Measurements from ENCODE around the gene HOXD1.

The HOXD1 gene

GRCh38 chr2:176206682-176207081 lies 18.2 kb downstream of the HOXD1 start:
- H3K4me3 ChIP-seq (ENCODE audit: insufficient read depth in 1 of 2, low read depth in 1 of 2, low read length in 2 of 2): no peak overlapping the region

GRCh38 chr2:176211110-176211509 lies 22.6 kb downstream of the HOXD1 start:
- Histone ChIP-seq H3K14ac (ENCODE audit: low read length in 2 of 2) (no peak overlapping the region), H3K4me2 (ENCODE audit: low read length, poor library complexity, severe bottlenecking) (no peak overlapping the region)

More at GRCh38 chr2:176206682-176207081, 18.2 kb downstream of the HOXD1 start:
- WGBS: 48% methylated on average over 2 of the region's 2 CpGs
- Histone ChIP-seq H2AK5ac (ENCODE audit: low read length, severe bottlenecking) (no peak overlapping the region), H2BK5ac (ENCODE audit: low read depth, low read length, poor library complexity, severe bottlenecking) (no peak overlapping the region), H3K79me1 (replicated peaks; ENCODE audit: low read length, poor library complexity, severe bottlenecking) (no peaks in the 10 kb centered on the region), H2BK12ac (ENCODE audit: low read length in 2 of 2) (no peak overlapping the region), H3K23ac (ENCODE audit: low read length in 2 of 2) (no peak overlapping the region), H2AFZ (ENCODE audit: low read depth, low read length) (no peak overlapping the region), H4K91ac (ENCODE audit: low read length) (no peak overlapping the region), H3K18ac (ENCODE audit: low read depth in 1 of 2, low read length in 2 of 2) (no peak overlapping the region), H3K27me3 (ENCODE audit: control insufficient read depth in 1 of 2, insufficient read depth in 1 of 2, low read length in 2 of 2) (peaks cover 3 to 5% of the 10 kb centered on the region in 2 experiments), H2BK120ac (ENCODE audit: low read depth, low read length) (no peak overlapping the region), H3K9ac (ENCODE audit: low read length) (no peak overlapping the region), H3K4me1 (ENCODE audit: control insufficient read depth, insufficient read depth, low read depth, low read length) (no peaks in the 10 kb centered on the region), H4K8ac (ENCODE audit: low read length) (no peak overlapping the region), H3K36me3 (ENCODE audit: control insufficient read depth in 1 of 2, insufficient read depth in 2 of 2, low read depth in 1 of 2, low read length in 2 of 2) (no peaks in the 10 kb centered on the region), H2BK15ac (ENCODE audit: low read depth, poor library complexity, severe bottlenecking) (no peak overlapping the region), H3K9me3 (ENCODE audit: control insufficient read depth, low read length) (peaks cover 6% of the 10 kb centered on the region), H3K4ac (ENCODE audit: low read depth in 1 of 2, low read length in 2 of 2) (no peak overlapping the region), H3K14ac (ENCODE audit: low read length in 2 of 2) (no peak overlapping the region), H3K27ac (ENCODE audit: low read length, poor library complexity, severe bottlenecking) (no peak overlapping the region), H3K4me2 (ENCODE audit: low read length, poor library complexity, severe bottlenecking) (no peak overlapping the region)
- no peak for DNase-seq

GRCh38 chr2:176212276-176212675 lies 23.8 kb downstream of the HOXD1 start:
- H3K27me3 ChIP-seq (ENCODE audit: control insufficient read depth in 1 of 2, insufficient read depth in 1 of 2, low read length in 2 of 2): no peaks in the 10 kb centered on the region
- H3K14ac ChIP-seq (ENCODE audit: low read length in 2 of 2): no peak overlapping the region
- no peak overlapping the region for H4K8ac ChIP-seq (ENCODE audit: low read length)
- H2AFZ ChIP-seq (ENCODE audit: low read depth, low read length): no peak overlapping the region
- H2AK5ac ChIP-seq (ENCODE audit: low read length, severe bottlenecking): no peak overlapping the region
- H3K9me3 ChIP-seq (ENCODE audit: control insufficient read depth, low read length): no peaks in the 10 kb centered on the region
- H2BK120ac ChIP-seq (ENCODE audit: low read depth, low read length): no peak overlapping the region
- no peak overlapping the region for H2BK5ac ChIP-seq (ENCODE audit: low read depth, low read length, poor library complexity, severe bottlenecking)
- H3K18ac ChIP-seq (ENCODE audit: low read depth in 1 of 2, low read length in 2 of 2): no peak overlapping the region
- no peak overlapping the region for H2BK12ac ChIP-seq (ENCODE audit: low read length in 2 of 2)
- no peak overlapping the region for H3K27ac ChIP-seq (ENCODE audit: low read length, poor library complexity, severe bottlenecking)
- no peaks in the 10 kb centered on the region for H3K79me1 ChIP-seq (replicated peaks; ENCODE audit: low read length, poor library complexity, severe bottlenecking)
- no peak overlapping the region for H3K4me3 ChIP-seq (ENCODE audit: insufficient read depth in 1 of 2, low read depth in 1 of 2, low read length in 2 of 2)
- no peak overlapping the region for H3K4ac ChIP-seq (ENCODE audit: low read depth in 1 of 2, low read length in 2 of 2)
- H3K4me2 ChIP-seq (ENCODE audit: low read length, poor library complexity, severe bottlenecking): no peak overlapping the region
- H3K9ac ChIP-seq (ENCODE audit: low read length): no peak overlapping the region
- H2BK15ac ChIP-seq (ENCODE audit: low read depth, poor library complexity, severe bottlenecking): no peak overlapping the region
- H4K91ac ChIP-seq (ENCODE audit: low read length): no peak overlapping the region
- DNase-seq: no peak
- no peaks in the 10 kb centered on the region for H3K36me3 ChIP-seq (ENCODE audit: control insufficient read depth in 1 of 2, insufficient read depth in 2 of 2, low read depth in 1 of 2, low read length in 2 of 2)
- H3K23ac ChIP-seq (ENCODE audit: low read length in 2 of 2): no peak overlapping the region
- no peaks in the 10 kb centered on the region for H3K4me1 ChIP-seq (ENCODE audit: control insufficient read depth, insufficient read depth, low read depth, low read length)

More at GRCh38 chr2:176211110-176211509, 22.6 kb downstream of the HOXD1 start:
- H3K23ac ChIP-seq (ENCODE audit: low read length in 2 of 2): no peak overlapping the region
- no peaks in the 10 kb centered on the region for H3K4me1 ChIP-seq (ENCODE audit: control insufficient read depth, insufficient read depth, low read depth, low read length)
- no peak overlapping the region for H2BK15ac ChIP-seq (ENCODE audit: low read depth, poor library complexity, severe bottlenecking)
- H3K36me3 ChIP-seq (ENCODE audit: control insufficient read depth in 1 of 2, insufficient read depth in 2 of 2, low read depth in 1 of 2, low read length in 2 of 2): no peaks in the 10 kb centered on the region
- no peak overlapping the region for H2AK5ac ChIP-seq (ENCODE audit: low read length, severe bottlenecking)
- H3K79me1 ChIP-seq (replicated peaks; ENCODE audit: low read length, poor library complexity, severe bottlenecking): no peaks in the 10 kb centered on the region
- H2BK5ac ChIP-seq (ENCODE audit: low read depth, low read length, poor library complexity, severe bottlenecking): no peak overlapping the region
- no peak overlapping the region for H4K8ac ChIP-seq (ENCODE audit: low read length)
- no peak overlapping the region for H2BK120ac ChIP-seq (ENCODE audit: low read depth, low read length)
- H4K91ac ChIP-seq (ENCODE audit: low read length): no peak overlapping the region
- H2BK12ac ChIP-seq (ENCODE audit: low read length in 2 of 2): no peak overlapping the region
- no peak overlapping the region for H3K4ac ChIP-seq (ENCODE audit: low read depth in 1 of 2, low read length in 2 of 2)
- H3K18ac ChIP-seq (ENCODE audit: low read depth in 1 of 2, low read length in 2 of 2): no peak overlapping the region
- WGBS: no CpG with 5 or more reads among the region's 1 CpG
- H3K9me3 ChIP-seq (ENCODE audit: control insufficient read depth, low read length): no peaks in the 10 kb centered on the region
- no peak overlapping the region for H2AFZ ChIP-seq (ENCODE audit: low read depth, low read length)
- no peak overlapping the region for H3K27ac ChIP-seq (ENCODE audit: low read length, poor library complexity, severe bottlenecking)
- DNase-seq: no peak
- no peaks in the 10 kb centered on the region for H3K27me3 ChIP-seq (ENCODE audit: control insufficient read depth in 1 of 2, insufficient read depth in 1 of 2, low read length in 2 of 2)
- no peak overlapping the region for H3K9ac ChIP-seq (ENCODE audit: low read length)
- no peak overlapping the region for H3K4me3 ChIP-seq (ENCODE audit: insufficient read depth in 1 of 2, low read depth in 1 of 2, low read length in 2 of 2)

GRCh38 chr2:176213406-176213805 lies 24.9 kb downstream of the HOXD1 start:
- DNase-seq: no peak
- H2AFZ ChIP-seq (ENCODE audit: low read depth, low read length): no peak overlapping the region
- no peak overlapping the region for H3K9ac ChIP-seq (ENCODE audit: low read length)
- H3K18ac ChIP-seq (ENCODE audit: low read depth in 1 of 2, low read length in 2 of 2): no peak overlapping the region
- H3K79me1 ChIP-seq (replicated peaks; ENCODE audit: low read length, poor library complexity, severe bottlenecking): no peaks in the 10 kb centered on the region
- no peak overlapping the region for H3K4me3 ChIP-seq (ENCODE audit: insufficient read depth in 1 of 2, low read depth in 1 of 2, low read length in 2 of 2)
- no peaks in the 10 kb centered on the region for H3K9me3 ChIP-seq (ENCODE audit: control insufficient read depth, low read length)
- no peak overlapping the region for H3K27ac ChIP-seq (ENCODE audit: low read length, poor library complexity, severe bottlenecking)
- no peak overlapping the region for H2AK5ac ChIP-seq (ENCODE audit: low read length, severe bottlenecking)
- H3K4me1 ChIP-seq (ENCODE audit: control insufficient read depth, insufficient read depth, low read depth, low read length): no peaks in the 10 kb centered on the region
- no peak overlapping the region for H4K8ac ChIP-seq (ENCODE audit: low read length)
- H3K23ac ChIP-seq (ENCODE audit: low read length in 2 of 2): no peak overlapping the region
- H3K27me3 ChIP-seq (ENCODE audit: control insufficient read depth in 1 of 2, insufficient read depth in 1 of 2, low read length in 2 of 2): no peaks in the 10 kb centered on the region
- no peak overlapping the region for H3K4ac ChIP-seq (ENCODE audit: low read depth in 1 of 2, low read length in 2 of 2)
- no peak overlapping the region for H2BK120ac ChIP-seq (ENCODE audit: low read depth, low read length)
- no peak overlapping the region for H4K91ac ChIP-seq (ENCODE audit: low read length)
- H3K4me2 ChIP-seq (ENCODE audit: low read length, poor library complexity, severe bottlenecking): no peak overlapping the region
- WGBS: 65% methylated on average over 1 of the region's 1 CpG
- no peak overlapping the region for H3K14ac ChIP-seq (ENCODE audit: low read length in 2 of 2)
- H2BK12ac ChIP-seq (ENCODE audit: low read length in 2 of 2): no peak overlapping the region
- H2BK15ac ChIP-seq (ENCODE audit: low read depth, poor library complexity, severe bottlenecking): no peak overlapping the region
- no peak overlapping the region for H2BK5ac ChIP-seq (ENCODE audit: low read depth, low read length, poor library complexity, severe bottlenecking)
- no peaks in the 10 kb centered on the region for H3K36me3 ChIP-seq (ENCODE audit: control insufficient read depth in 1 of 2, insufficient read depth in 2 of 2, low read depth in 1 of 2, low read length in 2 of 2)

Measured in mesenchymal stem cell (in vitro differentiated cells and primary cell).